ENCODE results near the gene ARHGEF7. TPM values are rescaled to one million over a fixed set of nuclear protein-coding genes. Genes with fewer than 3 reads are reported as not detected.

The ARHGEF7 gene
- total RNA-seq, 2 donors from 2014 or later = 34.8 to 45.5 TPM

- intact Hi-C loops (cut with DNase I) = no loop called here
- ATAC-seq (no peak), DNase-seq (no peak)
These were observed 19.9 kb upstream of the ARHGEF7 start for GRCh38 chr13:111095031-111095840.

GRCh38 chr13:111095911-111096501 lies 19.1 kb upstream of the ARHGEF7 start:
- DNase-seq (no peak), ATAC-seq (no peak)
- intact Hi-C loops (cut with DNase I) = no loop called here

DNA sequence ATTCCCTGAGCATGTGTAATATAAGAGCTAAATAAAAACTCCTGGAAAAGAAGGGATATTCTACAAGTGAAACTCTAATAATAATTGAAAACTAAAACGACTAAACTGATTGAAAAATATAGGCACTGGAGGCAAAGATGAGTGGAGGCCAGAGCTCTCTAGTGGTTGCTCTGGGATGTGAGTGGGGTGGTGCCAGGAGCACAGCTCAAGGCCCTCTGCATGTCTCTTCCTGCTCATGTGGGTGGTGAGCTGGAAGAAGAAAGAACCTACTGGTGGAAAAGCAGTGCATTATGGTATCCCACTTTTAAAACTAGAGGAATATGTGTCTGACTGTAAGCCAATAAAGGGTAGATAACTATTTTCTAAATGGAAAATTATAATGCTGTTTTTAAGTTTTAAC lies 15.8 kb upstream of the ARHGEF7 start:
- intact Hi-C loops (cut with DNase I) = no loop called here
- DNase-seq (no peak), ATAC-seq (no peak)

DNA sequence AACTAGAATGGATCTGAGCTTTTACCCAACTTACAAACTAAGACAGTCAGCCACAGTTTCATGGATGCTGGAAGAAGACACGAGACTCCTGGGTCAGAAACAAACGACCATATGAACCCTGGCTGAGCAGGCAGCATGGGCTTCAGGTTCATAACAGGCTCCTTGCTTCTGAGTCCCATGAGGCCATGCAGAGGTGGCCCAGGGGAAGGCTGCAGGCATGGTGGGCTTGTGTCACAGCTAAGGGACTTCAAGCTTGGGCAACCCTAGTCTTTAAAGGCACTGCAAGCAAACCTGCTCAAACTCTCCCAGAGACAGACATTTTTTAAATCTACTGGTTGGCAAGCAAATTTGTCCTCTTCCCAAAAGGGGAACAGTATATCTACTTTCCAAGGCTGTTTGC lies 5.1 kb upstream of the ARHGEF7 start:
- intact Hi-C loops (cut with DNase I) = no loop called here
- DNase-seq = no peak
- ATAC-seq = no peak

DNA sequence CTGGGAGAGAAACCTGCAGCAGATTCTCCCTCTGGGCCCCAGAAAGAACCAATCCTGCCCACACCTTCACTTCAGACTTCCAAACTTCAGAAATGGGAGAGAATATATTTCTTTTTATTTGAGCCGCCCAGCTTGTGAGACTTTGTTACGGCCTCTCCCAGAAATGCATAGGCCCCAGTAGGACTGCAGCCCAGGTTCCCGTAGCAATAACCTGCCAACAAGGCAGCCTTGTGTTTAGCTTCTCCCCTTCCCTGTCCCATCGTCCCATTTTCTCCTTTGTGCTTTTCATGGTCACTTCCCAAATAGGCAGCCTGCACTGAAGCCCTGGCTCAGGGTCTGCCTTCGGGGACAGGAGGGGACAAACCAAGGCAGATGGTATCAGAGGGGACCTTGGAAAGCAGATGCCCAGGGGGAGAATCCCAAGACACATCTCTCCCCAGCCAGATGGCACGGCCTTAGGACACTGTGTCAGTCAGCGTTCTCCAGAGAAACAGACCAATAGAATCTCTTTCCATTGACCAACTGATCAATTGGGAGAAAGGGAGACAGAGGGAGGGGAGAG lies 3.7 kb upstream of the ARHGEF7 start:
- ATAC-seq = no peak
- no peak for DNase-seq
- intact Hi-C loops (cut with DNase I) = no loop called here

DNA sequence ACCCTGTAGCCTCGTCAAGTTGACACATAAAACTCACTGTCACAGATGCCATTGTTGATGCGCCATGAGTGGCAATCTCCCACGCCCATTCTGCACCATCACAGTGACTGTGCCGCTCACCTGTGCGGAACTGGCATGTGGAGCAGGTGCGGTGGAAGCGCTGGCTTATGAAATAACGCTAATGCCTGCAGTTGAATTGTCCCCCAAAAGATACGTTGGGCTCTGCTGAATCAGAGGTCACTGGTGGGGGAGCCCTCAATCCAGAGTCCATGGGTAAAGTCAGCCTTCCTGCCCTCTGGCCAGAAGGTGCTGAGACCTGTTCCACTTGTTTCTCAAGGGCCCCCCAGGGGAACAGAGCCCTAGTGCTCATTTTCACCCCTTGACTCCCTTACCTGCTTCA lies 2.9 kb upstream of the ARHGEF7 start:
- intact Hi-C loops (cut with DNase I) = no loop called here
- ATAC-seq = no peak
- no peak for DNase-seq

DNA sequence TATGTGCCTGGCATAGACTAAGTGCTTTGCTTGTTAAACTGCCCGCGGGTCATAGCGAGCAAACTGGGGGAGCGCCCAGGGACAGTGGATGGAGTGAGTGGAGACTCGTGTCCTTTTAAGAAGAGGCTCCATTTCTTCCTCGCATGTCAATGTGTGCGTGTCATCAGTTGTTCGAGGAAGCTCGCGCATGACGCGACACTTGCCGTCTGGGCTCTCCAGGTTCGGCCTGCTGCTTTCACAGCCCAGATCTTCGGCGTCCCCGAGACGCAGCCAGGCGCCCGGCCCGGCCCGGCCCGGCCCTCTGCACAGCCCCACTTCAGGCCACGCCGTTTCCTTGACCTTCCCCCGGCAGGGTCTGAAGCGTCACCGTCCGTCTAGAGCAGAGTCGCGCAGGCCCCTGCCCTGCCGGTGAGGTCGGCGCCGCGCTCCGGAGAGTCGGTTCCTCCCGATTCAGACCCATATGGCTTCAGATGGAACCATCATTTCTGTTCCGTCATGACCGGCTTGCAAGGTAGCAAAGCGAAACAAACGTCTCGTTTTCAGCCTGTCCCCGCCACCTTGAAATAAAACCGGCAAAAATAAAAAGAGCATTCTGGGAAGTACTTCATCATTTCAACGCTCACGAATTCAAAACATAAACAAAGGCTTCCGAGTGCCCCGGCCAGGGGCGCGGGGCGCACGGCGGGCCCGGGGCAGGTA lies 599 bp upstream of the ARHGEF7 start:
- intact Hi-C loops (cut with DNase I) = no loop called here
- ATAC-seq (peak; percentile 45 to 79), DNase-seq (peak; percentile 60)

DNA sequence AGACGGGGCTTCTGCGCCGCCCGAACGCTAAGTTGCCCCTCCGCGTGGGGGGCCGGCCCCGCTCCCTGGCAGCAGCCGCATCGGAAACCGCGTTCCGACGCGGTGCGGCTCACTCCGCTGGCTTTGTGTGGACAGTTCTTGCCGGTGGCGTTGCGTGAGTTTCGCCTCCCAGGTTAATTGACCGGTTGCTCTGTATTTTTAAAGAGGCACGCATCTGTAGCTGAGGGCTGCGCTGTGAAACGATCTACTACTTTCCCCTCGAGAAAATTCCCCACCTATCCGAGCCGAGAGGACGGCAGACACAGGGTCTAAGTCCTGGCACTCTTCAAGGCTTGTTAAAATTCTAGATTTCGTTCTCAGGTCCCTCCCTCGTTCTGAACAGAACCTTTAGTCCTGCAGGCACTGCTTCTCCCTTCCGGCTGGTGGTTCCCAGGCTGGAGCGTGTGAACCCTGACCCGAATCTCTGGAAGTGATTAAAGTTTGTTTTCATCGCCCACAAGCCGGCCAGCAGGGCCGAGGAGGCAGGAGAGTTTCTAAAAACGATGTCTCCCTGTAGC lies 933 bp downstream of the ARHGEF7 start:
- ATAC-seq = peak; percentile 63 to 75
- intact Hi-C loops (cut with DNase I) = no loop called here

GRCh38 chr13:111116856-111117255 lies 1.7 kb downstream of the ARHGEF7 start:
- ATAC-seq (no peak), DNase-seq (no peak)
- intact Hi-C loops (cut with DNase I) = no loop called here

More for the DNA sequence above, 933 bp downstream of the ARHGEF7 start:
- peak; percentile 66 for DNase-seq

DNA sequence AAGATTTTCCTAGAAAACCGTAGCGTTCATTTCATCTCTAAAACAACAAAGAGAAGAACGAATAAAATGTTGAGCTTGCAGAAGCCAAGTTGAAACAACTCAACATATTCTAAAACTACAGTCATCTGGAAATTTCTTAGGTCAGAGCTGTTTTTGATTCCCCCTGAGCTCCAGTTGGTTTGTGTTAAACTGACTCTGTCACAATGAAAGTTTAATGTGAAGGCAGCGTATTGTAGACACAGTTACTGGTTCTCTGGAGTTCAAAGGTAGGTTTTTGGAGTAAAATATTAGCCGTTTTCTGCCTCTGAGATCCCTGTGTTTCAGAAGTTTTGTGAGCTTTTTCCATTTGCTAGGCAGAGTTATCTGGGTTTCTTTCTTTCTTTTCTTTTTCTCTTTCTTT lies 2.2 kb downstream of the ARHGEF7 start:
- intact Hi-C loops (cut with DNase I) = no loop called here
- ATAC-seq = no peak
- no peak for DNase-seq

- no peak for DNase-seq
- intact Hi-C loops (cut with DNase I) = no loop called here
- no peak for ATAC-seq
These were observed 2.9 kb downstream of the ARHGEF7 start for GRCh38 chr13:111117961-111118360.

DNA sequence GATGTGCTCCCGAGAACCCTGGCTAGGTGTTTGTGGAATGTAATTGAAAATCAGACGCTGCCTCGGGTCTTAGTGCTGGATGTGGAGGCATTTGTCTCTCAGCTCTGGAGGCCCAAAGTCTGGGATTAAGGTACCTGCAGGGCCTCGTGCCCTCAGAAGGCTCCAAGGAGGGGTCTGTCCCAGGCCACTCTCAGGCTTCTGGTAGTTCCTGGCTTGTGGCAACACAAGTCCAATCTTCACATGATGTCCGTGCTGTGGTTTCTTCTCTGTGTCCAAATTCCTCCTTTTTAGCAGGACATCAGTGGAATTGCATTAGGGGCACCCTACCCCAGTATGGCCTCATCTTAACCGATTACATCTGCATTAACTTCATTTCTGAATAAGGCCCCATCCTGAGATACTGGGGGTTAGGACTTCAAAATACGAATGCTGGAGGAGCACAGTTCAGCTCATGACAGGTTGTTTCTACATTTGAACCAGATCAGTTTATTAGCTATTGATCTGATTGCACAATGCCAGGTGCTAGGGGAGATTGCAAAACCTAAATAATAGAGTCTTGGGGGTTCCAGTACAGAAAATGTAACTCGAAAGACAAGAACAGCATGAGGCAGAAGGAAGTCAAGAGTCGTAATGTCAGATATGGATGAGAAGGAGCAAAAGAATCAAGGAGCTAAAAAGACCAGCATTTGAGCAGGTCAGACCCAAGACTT lies 3.9 kb downstream of the ARHGEF7 start:
- intact Hi-C loops (cut with DNase I) = no loop called here
- ATAC-seq (no peak), DNase-seq (no peak)

DNA sequence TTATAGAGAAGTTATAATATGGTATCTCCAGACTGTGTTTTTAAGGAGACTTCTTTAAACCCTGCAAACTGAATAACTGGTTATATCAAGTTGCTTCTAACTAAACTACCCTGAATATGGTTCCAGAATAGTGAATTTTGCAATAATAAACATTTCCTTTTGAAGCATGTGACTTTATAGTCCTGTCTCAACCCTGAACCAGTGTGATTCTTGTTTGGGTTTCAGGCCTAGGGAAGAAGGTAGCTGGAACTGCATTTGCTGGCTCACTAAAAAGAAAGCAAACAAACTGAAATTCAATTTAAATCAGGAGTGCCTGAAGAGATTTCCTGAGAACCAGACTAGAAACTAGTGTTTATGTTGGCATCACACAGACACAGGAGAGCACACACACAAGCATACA lies 4.9 kb downstream of the ARHGEF7 start:
- intact Hi-C loops (cut with DNase I) = no loop called here
- DNase-seq = no peak
- ATAC-seq = no peak

DNA sequence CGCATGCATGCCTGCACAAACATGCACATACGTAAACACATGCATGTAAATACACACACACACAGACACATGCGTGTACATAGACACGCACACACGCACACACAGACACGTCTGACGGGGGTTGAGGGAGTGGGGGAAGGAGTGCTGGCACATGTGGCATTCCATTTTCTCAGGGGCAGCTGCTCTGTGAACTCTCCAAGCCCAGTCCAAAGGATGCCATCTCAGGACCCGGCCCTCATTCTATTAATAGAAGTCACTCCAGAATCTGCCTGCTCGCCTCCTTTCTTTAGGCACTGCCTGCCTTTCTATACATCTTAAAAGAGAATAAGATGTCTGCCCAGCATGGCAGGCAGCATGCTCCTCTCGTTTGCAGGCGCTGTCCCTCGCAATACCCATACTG lies 5.3 kb downstream of the ARHGEF7 start:
- intact Hi-C loops (cut with DNase I) = no loop called here
- no peak for DNase-seq
- no peak for ATAC-seq

DNA sequence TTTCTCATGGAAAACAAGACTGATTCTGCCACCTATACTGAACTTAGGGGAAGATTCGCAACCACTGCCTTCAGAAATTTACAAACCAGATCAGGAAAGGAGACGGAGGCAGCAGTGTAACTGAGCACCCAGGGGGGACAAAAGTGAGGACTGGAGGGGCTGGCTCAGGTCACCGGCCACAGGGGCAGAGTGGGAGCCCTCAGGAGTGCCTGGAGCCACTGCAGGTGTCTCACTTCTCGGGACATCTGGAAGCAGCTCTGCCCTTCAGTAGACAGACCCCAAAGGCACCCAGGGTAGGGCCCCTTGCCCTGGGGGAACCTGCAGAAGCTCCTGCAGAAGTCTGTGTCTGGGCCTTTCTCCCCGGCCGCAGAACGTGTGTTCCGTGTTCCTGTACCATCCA lies 5.8 kb downstream of the ARHGEF7 start:
- intact Hi-C loops (cut with DNase I) = no loop called here
- ATAC-seq = no peak
- DNase-seq = no peak

DNA sequence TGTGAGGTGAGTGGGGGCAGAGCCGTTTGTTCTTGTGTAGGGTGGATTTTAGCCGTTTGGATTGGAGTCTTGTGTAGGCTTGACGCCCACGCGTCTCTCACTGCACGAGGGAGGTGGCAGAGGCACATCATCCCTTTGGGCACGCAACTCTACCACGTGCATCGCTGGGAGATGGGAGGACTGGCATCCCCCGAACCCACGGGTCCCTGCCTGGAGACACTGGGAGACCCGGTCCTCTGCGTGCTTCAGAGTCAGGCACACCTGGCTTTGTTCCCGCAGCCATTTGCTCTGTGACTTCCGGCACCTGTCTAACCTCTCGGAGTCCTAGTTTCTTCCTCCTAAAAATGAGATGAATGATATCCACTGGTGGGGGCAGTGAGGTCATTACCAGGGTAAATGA lies 6.4 kb downstream of the ARHGEF7 start:
- intact Hi-C loops (cut with DNase I) = no loop called here
- ATAC-seq (no peak), DNase-seq (no peak)

DNA sequence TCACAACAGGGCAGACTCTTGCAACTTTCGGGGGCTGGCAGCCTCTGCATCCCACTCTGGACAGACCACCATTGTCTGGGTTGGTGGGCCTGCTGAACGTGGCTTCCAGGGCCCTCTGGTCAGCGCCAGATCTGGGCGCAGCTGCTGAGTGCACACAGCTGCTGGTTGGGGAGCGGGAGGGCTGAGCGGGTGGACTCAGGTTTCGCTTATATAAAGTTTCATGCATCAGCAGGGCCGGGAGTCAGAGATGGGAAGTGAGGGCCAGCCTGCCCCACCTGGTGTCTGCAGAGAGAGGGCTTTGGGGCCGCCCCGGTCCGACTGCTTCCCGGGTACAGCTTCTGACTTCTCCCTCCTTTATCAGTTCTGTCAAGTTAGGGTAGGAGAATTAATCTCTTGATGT lies 6.9 kb downstream of the ARHGEF7 start:
- intact Hi-C loops (cut with DNase I) = no loop called here
- DNase-seq (no peak), ATAC-seq (no peak)

GRCh38 chr13:111122631-111123030 lies 7.5 kb downstream of the ARHGEF7 start:
- ATAC-seq (no peak), DNase-seq (no peak)
- intact Hi-C loops (cut with DNase I) = no loop called here

DNA sequence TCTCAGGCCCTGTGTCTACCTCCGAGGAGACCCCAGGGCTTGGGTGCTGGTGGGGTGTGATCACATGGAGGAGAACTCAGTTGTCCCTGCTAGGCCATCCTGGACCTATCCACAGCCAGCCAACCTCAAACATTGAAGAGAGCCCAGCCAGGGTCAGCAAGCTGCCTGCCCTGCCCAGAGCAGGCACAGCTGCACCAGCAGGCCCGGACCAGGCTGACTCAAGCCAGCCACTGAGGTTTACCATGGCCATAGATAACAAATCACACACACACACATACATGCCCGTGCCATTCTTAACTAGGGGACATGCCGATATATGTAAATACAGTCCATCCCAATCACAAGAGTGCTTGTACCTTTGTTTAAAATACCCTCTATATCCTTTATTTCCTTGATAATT lies 8.1 kb downstream of the ARHGEF7 start:
- ATAC-seq = no peak
- no peak for DNase-seq
- intact Hi-C loops (cut with DNase I) = no loop called here
